Right ventricle myocardium superior (tissue), 1 donor: ENCODE data around the gene MAP1LC3C. TPM values are rescaled to one million over a fixed set of nuclear protein-coding genes. Genes with fewer than 3 reads are reported as not detected.

ENCODE experiments used
- total RNA-seq: library from RNA; stranded (reverse); fragmentation: NEBNext Ultra II Directional; extraction: Animal tissue kit (Norgen Biotek cat#: 25700); gene quantifications from one replicate; pipeline ENCODE4 v1.2.1, GENCODE V29; 2021
- donor health status: DM: no; HTN: yes; CAD: no; lungs with severe emphysema.

Gene MAP1LC3C
- total RNA-seq, 1 donor from 2014 or later: 0.24 TPM

Other genes starting within 250 kb of the MAP1LC3C start
- gene EXO1, start 150.9 kb downstream of the MAP1LC3C start, total RNA-seq: 0.62 TPM
- gene BECN2, start 41.3 kb downstream of the MAP1LC3C start, total RNA-seq: not detected